ENCODE results near the gene ILK.
A peak's percentile ranks its signal among the peaks of the same experiment; 100 is the strongest.

ILK gene

GRCh38 chr11:6622261-6623171, 18.9 kb downstream of the ILK start:
- DNase-seq, result peak in 1 of 2 experiments; percentile 13

DNA sequence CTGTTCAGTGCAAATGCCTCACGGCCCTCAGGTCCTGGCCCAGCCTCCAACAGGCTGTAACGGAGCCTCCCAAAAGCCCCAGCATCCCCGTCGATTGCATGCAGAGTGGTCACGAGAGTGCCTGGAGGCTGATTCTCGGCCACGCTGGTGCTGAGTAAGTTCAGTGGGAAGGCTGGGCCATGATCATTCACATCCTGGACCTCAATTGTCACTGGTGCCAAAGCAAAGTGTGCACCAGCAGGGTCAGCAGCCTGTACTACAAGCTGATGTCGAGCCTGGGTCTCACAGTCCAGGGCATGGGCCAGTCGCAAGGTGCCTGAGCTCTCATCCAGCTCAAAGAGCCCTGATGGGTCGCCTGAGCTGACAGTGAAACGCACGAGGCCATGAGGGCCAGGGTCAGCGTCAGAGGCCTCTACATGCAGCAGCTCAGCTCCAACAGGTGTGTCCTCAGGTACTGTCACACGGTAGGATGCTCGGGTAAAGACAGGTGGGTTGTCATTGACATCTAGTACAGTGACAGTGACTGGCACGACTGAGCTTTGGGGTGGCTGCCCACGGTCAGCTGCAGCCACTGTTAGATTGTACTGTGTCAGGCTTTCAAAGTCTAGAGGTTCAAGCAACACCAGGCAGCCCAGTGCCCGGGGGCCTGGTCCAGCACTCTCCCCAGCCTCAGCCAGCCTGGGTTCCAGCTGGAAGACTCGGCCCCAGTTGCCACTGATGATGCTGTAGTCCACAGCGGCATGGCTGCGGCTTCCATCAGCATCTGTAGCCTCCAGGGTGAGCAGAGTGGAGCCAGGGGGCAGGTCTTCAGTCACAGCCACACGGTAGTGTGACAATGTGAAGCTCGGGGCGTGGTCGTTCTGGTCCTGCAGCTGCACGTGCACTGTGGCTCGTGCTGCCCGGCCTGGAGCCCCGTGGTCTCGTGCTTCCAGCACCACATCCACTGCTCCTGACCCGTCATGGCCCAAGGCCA, 20.1 kb downstream of the ILK start:
- no peak for DNase-seq

- no peak for DNase-seq
Measured at GRCh38 chr11:6625156-6625831, 21.7 kb downstream of the ILK start.

DNA sequence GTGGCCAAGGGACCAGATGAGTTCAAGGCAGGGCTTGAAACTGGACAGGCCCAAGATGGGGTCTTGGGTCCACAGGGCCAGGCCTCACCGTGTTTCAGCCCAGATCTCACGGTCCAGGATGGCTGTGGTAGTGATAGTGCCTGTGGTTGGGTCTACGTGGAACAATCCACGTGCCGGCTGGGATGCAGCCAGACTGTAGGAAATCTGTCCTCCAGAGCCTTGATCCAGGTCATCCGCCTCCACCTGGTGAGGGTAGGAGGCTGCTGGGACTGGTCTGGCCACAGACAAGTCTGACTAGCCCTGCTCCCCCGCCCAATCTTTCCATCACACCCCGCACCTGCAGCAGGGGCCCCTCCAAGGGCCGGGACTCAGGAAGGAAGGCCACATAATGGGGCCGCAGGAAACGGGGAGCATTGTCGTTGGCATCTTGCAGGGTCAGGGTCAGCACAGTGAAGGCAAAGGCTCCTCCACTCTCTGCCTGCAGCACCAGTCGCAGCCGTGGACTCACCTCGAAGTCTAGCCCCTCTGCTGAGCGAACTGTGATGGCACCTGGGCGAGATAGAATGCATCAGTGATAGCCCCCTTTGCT, 22.4 kb downstream of the ILK start:
- DNase-seq, result no peak

- no peak for DNase-seq
Measured at GRCh38 chr11:6626971-6627761, 23.6 kb downstream of the ILK start.

DNA sequence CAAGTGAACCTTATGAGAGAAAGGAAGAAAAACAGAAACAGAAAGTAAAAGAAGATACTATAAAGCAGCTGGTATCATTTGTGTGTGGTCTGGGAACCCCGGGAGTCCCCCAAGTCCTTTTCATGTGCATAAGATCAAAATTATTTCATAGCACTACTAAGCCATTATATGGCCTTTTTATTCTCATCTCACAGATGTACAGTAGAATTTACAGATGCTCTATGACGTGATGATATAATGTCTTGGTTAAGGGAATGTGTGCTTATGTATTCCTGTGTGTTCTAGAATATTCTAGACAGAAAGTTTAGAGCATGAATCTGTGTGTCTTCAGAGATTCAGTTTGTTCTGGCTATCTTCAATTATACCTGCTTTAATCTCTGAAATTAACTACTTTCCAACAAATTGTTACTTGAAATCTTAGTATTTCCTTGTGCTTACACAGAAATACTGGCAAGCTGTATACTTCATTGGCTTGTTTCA, 24.2 kb downstream of the ILK start:
- DNase-seq, result no peak

DNA sequence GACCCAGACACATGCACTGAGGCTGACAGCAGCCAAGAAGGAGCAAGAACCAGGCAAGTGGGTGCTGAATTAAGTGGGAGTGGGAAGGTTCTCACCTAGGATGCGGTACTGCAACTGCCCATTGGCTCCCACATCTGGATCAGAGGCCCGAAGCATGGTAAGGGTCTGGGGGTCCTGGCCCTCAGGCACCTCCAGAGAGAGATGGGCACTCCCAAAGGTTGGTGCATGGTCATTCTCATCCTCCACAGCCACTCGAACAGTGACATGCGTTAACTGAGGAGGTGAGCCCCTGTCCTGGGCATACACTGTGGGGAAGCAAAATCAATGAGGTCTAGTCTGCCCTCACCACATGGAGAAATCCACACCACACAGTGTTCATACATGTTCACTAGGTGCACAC, 25.0 kb downstream of the ILK start:
- no peak for DNase-seq

DNA sequence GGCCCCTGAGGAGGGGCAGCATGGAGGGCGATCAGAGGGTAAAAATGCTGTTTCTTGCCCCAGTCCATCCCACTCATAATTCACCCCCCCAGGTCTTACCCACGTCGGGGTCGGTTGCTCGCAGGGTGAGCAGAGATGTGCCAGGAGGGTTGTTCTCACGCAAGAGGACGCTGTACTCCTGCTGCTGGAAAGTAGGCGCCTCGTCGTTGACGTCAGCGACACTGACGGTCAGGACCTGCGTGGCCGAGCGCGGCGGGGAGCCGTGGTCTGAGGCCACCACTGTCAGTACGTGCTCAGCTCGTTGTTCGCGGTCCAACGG, 26.0 kb downstream of the ILK start:
- DNase-seq, result no peak

DNA sequence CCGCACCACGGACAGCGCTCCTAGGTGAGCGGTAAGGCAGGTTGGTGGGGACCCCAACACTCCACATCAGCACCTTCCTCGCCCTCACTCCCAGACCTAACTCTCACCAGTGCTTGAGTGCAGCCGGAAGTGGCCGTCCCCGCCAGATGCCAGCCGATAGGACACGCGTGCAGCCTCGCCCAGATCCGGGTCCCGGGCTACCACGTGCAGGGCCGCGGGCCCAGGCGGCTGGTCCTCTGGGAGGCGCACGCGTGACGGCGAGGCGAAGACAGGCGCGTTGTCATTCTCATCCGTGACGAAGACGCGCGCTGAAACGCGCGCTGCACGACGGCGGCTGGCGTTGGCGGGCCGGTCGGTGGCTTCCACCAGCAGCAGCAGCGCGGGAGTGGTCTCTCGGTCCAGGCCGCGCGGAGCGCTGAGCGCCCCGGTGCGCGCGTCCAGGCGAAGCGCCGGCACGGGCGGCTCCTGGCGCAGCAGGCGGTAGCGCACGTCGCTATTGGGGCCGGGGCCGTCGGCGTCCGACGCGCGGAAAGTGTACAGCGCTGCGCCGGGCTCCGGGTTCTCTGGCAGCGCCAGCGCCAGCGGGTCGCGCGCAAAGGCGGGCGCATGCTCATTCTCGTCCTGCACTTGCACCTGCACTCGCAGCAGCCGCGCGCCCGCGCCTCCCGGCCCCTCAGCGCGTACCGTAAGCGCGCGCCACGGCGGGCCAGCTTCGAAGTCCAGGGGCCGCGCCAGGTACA, 26.5 kb downstream of the ILK start:
- no peak for DNase-seq

DNA sequence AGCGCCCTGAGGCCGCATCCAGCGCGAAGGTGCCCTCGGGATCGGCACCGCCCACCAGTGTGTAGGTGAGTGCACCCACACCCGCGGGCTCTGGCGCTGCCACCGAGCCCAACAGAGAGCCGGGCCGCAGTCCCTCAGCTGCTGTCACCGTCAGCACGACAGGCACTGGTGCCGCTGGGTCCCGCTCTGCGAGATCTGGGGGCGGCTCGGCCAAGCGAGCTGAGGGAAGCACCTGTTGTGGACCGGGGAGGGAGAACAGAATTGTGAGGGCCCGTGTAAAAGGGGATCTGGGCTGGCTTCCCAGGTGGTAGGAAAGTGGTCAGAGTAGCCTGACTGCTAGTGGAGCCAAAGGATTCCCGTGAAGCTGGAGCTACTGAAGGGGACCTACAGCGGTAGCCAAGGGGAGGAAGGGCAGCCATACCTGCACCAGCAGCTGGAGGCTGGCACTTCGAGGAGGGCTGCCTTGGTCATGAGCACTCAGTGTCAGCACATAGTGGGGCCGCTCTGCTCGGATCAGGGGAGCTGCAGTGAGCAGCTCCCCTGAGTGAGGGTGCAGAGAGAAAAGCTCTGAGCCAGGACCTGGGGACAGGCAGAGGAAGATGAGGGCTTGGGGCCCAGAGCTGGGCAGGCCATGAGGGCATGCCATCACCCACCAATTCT, 27.2 kb downstream of the ILK start:
- DNase-seq, result no peak

DNA sequence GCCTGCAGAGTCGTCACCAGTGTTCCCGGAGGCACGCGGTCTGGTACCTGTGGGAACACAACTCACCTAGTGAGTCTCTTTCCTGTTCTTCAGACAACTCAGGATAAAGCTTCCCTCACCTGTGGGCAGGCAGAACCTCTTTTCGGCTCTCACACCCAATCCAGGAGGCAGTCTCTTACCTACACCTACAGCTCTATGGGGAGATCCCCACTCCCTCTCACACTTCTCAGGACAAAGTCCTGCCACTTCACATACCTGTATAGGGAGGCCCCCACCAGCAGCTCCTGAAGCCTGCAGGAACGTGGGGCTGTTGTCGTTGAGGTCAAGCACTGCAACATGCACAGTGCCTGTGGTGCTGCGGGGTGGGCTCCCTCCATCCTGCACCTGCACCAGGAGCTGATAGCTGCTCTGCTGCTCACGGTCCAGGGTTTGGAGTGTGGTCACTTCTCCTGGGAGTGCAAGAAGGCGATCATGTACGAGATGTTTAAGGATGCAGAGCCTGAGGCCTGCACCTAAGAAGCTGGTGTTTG, 27.9 kb downstream of the ILK start:
- no peak for DNase-seq

GRCh38 chr11:6632116-6633073, 28.8 kb downstream of the ILK start:
- no peak for DNase-seq

DNA sequence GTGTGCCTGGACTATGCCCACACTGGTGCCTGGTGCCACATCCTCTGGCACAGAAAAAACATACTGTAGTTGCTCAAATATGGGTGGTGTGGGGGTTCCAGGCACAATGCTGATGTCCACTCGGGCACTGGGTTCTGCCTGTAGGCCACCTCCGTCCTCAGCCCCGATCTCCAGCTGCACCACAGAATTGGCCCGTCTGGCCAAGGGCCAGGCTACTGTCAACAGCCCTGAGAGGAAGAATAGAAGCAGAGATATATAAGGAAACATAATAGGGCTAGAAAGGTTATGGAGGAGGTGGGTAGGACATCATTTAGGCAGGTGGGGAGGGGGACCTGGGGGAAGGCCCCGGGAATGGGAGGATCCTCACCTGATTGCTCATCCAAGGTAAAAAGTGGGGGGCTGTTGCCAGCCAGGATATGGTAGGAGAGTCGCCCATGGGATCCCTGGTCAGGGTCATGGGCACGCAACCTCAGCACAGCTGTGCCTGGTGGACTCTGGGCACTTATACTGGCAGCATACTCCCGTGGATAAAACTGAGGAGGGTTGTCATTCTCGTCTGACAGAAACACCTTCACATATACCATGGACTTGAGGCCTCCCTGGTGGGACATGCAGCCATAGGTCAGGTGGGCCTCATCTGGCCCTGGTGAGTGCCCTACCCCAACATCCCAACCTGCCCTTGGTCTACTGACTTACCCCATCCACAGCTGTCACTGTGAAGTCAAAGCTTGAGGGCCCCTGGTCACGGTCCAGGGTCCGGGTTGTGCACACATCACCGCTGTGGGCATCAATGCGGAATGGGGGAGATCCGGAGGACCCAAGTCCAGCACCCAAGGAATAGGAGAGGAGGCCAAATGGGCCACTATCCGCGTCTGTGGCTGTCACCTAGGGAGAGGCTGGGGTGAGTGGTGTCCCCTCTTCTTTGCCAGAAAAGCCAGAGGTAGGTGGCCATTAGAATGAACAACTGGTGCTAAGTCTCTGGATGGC, 30.1 kb downstream of the ILK start:
- DNase-seq, result no peak

GRCh38 chr11:6634534-6634933, 31.0 kb downstream of the ILK start:
- DNase-seq, result no peak

DNA sequence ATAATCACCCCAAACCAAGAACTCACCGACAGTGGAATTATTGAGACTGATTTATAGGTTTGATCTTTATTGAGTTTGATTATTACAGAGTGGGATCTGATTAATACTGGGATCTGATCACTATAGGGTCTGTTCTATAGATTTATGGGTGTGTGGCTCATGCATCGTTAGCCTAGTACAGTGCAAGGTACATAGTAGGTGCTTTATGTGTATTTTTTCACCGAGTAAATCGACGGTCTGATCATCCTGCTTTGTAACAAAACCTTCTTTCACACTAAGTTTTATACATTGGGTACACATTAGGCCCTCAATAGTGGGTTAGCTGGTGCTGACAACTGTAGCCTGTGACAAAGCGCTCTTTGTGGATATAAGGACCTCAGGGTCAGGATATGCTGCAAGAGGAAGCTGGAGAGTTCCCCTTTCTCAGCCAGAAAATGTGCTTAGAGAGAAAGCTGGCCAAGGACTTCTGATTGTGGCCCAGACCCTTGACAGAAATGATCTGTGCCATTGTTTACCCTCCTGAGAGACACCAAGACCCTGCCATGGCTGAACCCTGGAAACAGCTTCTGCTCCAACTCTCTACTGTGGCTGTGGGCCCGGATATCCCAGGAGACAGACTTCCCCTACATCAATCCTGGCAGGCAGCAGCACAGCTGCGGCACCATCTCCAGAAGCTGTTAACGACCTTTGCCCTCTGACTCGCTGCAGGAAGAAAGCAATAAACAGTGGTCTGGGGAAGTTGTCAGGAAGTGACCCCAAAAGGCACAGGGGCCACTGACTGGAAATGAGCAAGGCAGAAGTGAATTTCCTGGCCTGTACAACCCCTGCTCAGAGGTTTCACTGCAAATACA, 31.7 kb downstream of the ILK start:
- no peak for DNase-seq

- no peak for DNase-seq
Measured at GRCh38 chr11:6636480-6636879, 32.9 kb downstream of the ILK start.

GRCh38 chr11:6637871-6638270, 34.3 kb downstream of the ILK start:
- DNase-seq, result no peak

Data from SHP77 (cell line).